HG02678 (cell line): Measurements from ENCODE around the gene NKX1-1.

ENCODE experiments used
- ATAC-seq: cut with Tn5 transposase; IDR thresholded peaks from one replicate; pipeline ENCODE4 v1.9.1; 2021; ENCODE audit warnings: mild to moderate bottlenecking, moderate library complexity; ENCODE audit not compliant: unreplicated experiment

NKX1-1 gene

DNA sequence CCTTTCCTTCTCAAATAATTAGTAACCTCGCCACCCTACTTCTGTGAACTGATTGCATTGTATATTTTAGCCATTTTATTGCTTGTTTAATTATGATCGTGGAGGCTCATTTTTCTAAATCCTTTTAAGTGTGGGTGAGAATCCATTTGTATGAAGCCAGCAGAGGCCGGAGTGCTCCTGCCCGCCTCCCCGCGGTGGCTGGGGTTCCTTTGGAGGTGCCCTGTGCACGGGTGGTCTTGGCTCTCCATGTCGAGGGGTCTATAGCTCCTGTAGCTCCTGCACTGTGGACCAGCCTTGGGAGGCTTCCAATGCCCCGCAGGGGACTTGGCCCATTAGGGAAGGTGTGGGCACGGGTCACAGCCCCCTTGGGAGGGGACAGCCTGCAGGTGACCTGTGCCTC is 44.2 kb downstream of the NKX1-1 start:
- no peak for ATAC-seq

DNA sequence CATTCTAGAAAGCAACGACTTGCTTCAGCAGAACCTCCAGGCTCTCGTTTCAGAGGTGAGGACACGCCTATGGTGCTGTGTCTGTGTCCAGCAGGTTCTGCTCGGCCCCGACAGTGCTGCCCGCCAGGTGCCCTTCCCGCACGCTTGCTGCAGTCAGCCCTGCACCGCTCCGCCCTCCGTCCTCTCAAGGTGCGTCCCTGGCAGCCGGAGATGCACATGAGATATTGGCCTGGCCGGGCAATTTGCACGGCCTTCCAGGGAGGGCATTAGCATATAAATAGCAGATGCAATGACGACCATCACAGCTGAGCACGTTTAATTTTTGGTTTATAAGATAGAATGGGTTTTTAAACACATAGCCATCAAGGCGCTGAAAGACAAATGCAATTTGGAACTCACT is 44.8 kb downstream of the NKX1-1 start:
- no peak for ATAC-seq

DNA sequence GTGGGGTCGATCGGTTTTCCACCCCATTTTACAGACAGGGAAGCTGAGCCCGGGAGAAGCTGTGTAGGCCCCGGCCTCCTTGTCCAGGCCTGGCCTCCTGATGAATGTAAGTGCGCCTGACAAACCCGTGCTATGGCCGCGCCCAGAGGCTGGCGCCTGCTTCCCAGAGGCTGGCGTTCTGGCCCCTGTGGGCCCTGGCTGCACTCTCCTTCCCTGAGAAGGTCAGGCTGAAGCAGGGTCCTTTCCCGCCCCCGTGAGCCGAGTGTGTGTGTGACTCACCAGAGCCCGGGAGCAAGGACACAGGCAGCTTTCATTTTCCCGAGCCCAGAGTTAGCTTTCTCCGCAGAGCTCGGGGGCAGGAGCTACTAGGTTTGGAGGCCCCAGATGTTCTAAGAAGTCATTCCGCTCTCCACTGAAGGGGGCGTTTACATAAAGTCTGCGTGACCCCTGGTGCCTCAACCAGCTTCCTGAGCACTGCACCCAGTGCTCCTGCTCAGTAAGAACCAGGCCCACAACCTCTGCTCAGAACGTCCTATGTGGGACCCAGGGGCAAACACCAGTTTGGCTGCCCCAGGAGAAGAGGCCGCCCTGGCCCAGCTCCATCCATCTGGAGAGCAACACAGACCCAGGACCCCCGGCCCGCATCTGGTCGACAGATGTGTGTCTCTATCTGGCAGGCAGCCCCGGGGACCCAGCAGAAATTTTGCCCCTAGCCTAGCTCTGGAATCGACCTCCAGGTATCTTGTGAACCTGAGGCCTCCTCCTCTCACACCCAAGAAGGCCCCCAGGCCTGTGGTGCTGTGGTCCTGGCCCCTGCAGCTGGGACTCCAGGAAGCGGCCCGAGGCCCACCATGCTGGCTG is 45.6 kb downstream of the NKX1-1 start:
- ATAC-seq = no peak

DNA sequence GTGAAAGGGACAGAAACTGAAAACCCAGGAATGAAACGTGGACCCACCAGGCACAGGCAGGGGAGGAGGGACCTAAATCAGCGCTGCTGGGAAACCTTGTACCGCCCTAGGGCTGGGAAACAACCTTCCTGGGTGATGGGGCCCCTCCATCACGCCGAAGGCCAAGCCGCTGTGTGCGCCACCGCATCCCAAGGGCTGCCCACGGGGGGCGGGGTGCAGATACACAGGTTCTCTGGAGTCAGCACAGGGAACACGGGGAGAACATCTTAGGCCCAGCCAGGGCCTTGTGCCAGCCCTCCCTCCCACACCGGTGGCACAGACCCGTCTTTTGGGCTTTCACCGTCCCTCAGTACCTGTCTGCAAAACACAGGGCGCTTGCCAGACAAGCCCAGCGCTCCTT is 46.3 kb downstream of the NKX1-1 start:
- no peak for ATAC-seq

DNA sequence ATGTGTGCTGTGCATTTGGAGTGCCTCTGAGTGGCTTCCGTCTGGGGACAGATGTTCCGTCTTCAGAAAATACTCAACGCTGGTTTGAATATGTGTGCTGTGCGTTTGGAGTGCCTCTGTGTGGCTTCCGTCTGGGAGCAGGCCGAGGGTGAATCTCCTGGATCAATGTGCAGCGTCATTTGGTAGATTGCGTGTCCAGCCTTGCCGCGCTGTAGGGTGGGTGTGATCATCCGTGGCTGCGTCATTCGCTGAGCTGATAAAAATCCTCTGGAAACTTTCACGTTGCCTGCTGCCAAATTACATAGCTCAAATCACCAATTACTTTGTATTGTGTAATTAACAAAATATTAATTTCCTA is 47.1 kb downstream of the NKX1-1 start:
- no peak for ATAC-seq

GRCh38 chr4:1358421-1359143 is 47.7 kb downstream of the NKX1-1 start:
- no peak for ATAC-seq

- no peak for ATAC-seq
These were observed 48.6 kb downstream of the NKX1-1 start for GRCh38 chr4:1357356-1358248.

DNA sequence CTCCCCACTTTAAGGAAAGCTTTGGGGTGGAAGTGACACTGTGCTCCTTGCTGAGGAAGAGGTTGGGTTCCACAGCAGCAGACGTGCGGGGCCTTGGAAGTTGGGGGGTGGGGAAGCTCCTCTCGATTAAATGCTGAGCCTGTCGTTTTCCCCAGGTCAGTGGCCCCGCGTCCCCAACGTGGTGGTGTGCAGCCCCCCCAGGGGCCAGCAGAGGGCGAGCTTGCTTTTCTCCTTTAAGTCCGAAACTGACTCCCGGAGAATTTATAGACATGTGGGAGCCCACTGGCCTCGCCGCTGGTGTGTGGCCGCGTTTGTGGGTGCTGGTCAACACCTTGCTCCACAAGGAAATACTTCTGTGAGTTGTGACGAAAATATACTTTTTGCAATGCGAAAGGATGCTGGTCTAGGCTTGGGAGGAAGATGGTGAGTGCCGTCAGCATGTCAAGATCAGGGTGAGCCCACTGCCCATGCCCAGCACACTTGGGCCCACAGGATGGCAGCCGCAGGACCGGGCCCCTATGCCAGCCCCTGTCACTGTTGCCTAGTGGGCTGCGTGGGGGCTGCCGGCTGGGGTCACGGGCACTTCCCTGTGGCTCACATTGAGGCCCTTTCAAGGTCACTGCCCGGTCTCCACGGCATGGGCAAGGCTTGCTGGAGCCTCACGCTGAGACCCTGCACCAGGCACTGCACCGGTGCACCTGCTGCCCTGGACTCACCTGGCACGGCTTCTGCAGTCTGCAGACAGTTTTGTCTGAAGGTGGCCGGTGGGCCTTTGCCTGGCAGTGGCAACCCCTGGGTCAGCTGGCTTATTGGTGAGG is 49.9 kb downstream of the NKX1-1 start:
- ATAC-seq = no peak

DNA sequence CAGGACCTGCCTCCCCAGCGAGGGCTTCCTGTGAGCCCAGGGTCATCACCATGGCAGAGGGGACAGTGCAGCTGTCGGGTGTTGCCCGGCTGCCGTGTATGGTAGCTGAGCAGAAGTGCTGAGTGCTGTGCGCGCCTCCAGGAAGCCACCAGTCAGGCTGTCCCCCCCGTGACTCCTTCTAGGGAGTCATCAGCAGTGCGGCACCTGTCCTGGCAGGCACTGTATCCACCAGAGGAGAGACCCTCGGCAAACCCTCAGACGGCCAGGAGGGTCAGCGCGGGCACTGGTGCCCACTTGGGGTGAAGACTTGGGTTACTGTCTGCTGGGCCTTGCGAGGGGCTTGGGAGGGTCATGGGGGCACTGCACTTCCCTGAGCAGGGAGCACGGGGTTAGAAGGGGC is 50.9 kb downstream of the NKX1-1 start:
- no peak for ATAC-seq

DNA sequence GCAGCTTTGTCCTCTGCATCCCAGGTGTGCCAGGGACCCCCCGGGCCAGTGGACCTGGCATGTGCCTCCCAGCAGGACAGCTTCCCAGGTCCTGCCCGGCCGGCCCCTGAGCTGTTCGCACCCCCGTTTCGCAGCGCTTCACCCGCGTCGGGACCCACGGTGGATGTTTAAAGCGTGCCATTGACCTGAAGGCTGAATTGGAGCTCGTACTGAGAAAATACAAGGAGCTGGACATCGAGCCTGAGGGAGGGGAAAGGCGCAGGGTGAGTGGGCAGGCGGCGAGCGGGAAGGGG is 51.3 kb downstream of the NKX1-1 start:
- ATAC-seq = no peak

DNA sequence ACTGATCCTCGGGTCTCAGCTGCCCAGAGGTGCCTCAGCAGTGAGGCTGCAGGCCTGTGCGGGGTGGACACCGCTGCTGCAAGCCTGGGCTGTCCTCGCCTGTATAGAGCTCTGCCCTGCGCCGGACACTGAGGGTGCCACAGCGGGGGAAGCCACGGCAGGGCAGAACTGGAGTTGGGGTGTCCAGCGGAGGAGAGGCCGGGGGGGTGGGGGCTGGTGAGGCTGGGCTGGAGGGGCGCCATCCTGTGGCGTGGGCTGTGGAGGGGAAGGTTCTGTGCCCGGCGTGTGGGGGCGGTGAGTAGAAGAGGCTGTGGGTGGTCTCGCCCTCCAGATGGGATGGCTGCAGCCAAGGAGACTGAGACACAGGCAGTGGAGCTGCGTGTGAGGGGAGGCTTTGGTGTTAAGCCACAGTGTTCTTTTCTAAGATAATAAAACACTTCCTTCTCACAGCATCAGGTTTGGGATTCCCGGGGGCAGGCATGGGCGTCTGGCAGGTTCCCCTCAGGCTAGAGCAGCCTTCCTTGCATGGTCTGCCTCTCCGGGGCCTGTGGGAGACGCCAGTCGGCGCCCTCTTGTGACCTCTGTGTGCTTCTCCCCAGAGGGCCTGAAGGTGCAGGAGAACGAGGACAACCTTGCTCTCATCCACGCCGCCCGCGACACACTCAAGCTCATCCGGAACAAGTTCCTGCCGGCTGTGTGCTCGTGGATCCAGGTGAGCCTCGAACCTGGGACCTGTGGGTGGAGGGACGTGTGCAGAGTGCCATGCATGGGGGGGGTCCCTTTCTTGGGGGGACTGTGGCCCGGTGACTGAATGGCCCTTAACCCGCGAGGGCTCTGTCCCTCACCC is 51.9 kb downstream of the NKX1-1 start:
- ATAC-seq = no peak

- no peak for ATAC-seq
These were observed 52.8 kb downstream of the NKX1-1 start for GRCh38 chr4:1353186-1354055.
